Thoracic aorta (tissue), 2 donors: ENCODE data around the gene DLGAP5. TPM values are rescaled to one million over a fixed set of nuclear protein-coding genes. Genes with fewer than 3 reads are reported as not detected.

Experiments used
- ATAC-seq: fragments of 150-250 bp; one replicate; pipeline ENCODE4 v1.8.0; 2017; ENCODE audit warnings: low read depth; ENCODE audit not compliant: insufficient number of reproducible peaks, low FRiP score
- DNase-seq: peaks from one replicate; pipeline ENCODE4 v3.0.0-alpha.2; 2020; ENCODE audit warnings: low spot score
- H3K27ac ChIP-seq, 2 donors: fragments of 200-600 bp; sonication (generic); 1 replicate in 1 of 2; 2 replicates in 1 of 2; pipeline ENCODE4 v1.5.1; 2016; ENCODE audit warnings: mild to moderate bottlenecking in 2 of 2, moderate library complexity in 2 of 2
- H3K27me3 ChIP-seq: fragments of 200-600 bp; sonication (generic); replicated peaks from 2 replicates; pipeline ENCODE4 v1.6.0; 2016; ENCODE audit warnings: mild to moderate bottlenecking; ENCODE audit not compliant: insufficient read depth
- H3K36me3 ChIP-seq: fragments of 200-600 bp; sonication (generic); one replicate; pipeline ENCODE4 v1.5.1; 2016
- H3K4me1 ChIP-seq, 2 donors: fragments of 200-600 bp; sonication (generic); 1 replicate in 1 of 2; 2 replicates in 1 of 2; pipeline versions ENCODE4 v1.5.1 to v1.6.0; 2016; ENCODE audit warnings: low read depth in 2 of 2, mild to moderate bottlenecking in 1 of 2; ENCODE audit not compliant: control insufficient read depth in 1 of 2
- H3K4me3 ChIP-seq: fragments of 200-600 bp; sonication (generic); 2 replicates; pipeline ENCODE4 v1.5.1; 2016; ENCODE audit warnings: mild to moderate bottlenecking
- H3K9me3 ChIP-seq: fragments of 200-600 bp; sonication (generic); 2 replicates; pipeline ENCODE4 v1.5.1; 2016
- CTCF ChIP-seq: fragments of 200-600 bp; sonication (generic); IDR thresholded peaks from one replicate; pipeline ENCODE4 v1.5.1; 2019; ENCODE audit warnings: antibody characterized with exemption
- total RNA-seq, 2 donors: library from RNA; depleted of rRNA; stranded (reverse); fragments of >200 nt; gene quantifications; one replicate each; pipeline versions ENCODE4 v1.1.0 to v1.2.3, GENCODE V29; 2016

DLGAP5 gene
- total RNA-seq, 2 donors from 2014 or later, result 0.14 TPM; not detected in 1

DNA sequence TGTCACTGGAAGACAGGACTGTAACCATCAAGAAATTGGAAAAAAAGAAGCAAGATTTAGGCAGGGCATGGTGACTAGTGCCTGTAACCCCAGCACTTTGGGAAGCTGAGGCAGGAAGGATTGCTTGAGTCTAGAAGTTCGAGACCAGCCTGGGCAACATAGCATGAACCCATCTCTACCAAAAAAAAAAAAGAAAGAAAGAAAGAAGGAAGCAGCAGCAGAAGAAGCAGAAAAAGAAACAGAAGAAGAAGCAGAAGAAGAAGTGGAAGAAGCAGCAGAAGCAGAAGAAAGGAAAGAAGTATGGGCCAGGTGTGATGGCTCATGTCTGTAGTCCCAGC, 92.9 kb downstream of the DLGAP5 start:
- Histone ChIP-seq H3K9me3 (no peaks in the 10 kb centered on the region), H3K27ac (peak overlapping the region in 1 of 2 donors; percentile 3), H3K27me3 (no peaks in the 10 kb centered on the region), H3K36me3 (no peaks in the 10 kb centered on the region), H3K4me3 (no peak overlapping the region), H3K4me1 (peaks cover 36 to 47% of the 10 kb centered on the region in 2 donors)
- DNase-seq (no peak), ATAC-seq (no peak)
- no peak for TF ChIP-seq CTCF

Other genes with a start within 250 kb of the DLGAP5 start
- gene WDHD1, start 164.5 kb downstream of the DLGAP5 start, total RNA-seq, result 1 to 10 TPM in 1 of 2 donors, under 1 TPM in 1; 0.14 to 1.8 TPM
- gene SOCS4, start 164.3 kb downstream of the DLGAP5 start, total RNA-seq, result 10 to 100 TPM; 18.3 to 31.0 TPM
- gene MAPK1IP1L, start 139.9 kb downstream of the DLGAP5 start, total RNA-seq, result 100 to 1,000 TPM in 1 of 2 donors, 10 to 100 TPM in 1; 57.0 to 113 TPM
- 100 to 1,000 TPM; 195 to 237 TPM for gene LGALS3, start 62.3 kb downstream of the DLGAP5 start, total RNA-seq
- 10 to 100 TPM; 16.0 to 21.6 TPM for gene FBXO34, start 79.8 kb upstream of the DLGAP5 start, total RNA-seq
- gene ATG14, start 220.2 kb upstream of the DLGAP5 start, total RNA-seq, result 10 to 100 TPM; 19.5 to 26.0 TPM
- gene TBPL2, start 249.0 kb upstream of the DLGAP5 start, total RNA-seq, result not detected